IPS DF 4.7 (cell line): ENCODE data around the gene DIP2B.
"Not testable (repeated sequence)": the region's sequence is repeated elsewhere in the genome, so short reads cannot be mapped to it uniquely, and the experiment has no call there.

Experiments used
- DNase-seq: peaks from one replicate; pipeline ENCODE4 v3.0.0-alpha.2; 2013; ENCODE audit warnings: low spot score; ENCODE audit errors: extremely low read depth

DIP2B gene

GRCh38 chr12:50504798-50505674 is at the start of gene DIP2B:
TSS of gene DIP2B (plus strand) at chr12:50504985. CDS start at chr12:50505141, 156 bp downstream.
- peak; percentile 76 for DNase-seq

GRCh38 chr12:50458606-50459005 is 46.2 kb upstream of the DIP2B start:
- no peak for DNase-seq

- no peak for DNase-seq
These were observed 37.3 kb upstream of the DIP2B start for GRCh38 chr12:50467439-50467838.

GRCh38 chr12:50477241-50477832 is 27.4 kb upstream of the DIP2B start:
- no peak for DNase-seq

- no peak for DNase-seq
These were observed 22.2 kb upstream of the DIP2B start for GRCh38 chr12:50482571-50482970.

- no peak for DNase-seq
These were observed 21.3 kb upstream of the DIP2B start for GRCh38 chr12:50483488-50483887.

GRCh38 chr12:50488801-50489200 is 16.0 kb upstream of the DIP2B start:
- no peak for DNase-seq

- not testable (repeated sequence) for DNase-seq
These were observed 6.7 kb upstream of the DIP2B start for GRCh38 chr12:50498119-50498518.

- DNase-seq, result no peak
These were observed 1.1 kb downstream of the DIP2B start for GRCh38 chr12:50505675-50506530.

GRCh38 chr12:50506753-50507473 is 2.1 kb downstream of the DIP2B start:
- no peak for DNase-seq

GRCh38 chr12:50507474-50507838 is 2.7 kb downstream of the DIP2B start:
- DNase-seq, result no peak

- no peak for DNase-seq
These were observed 3.1 kb downstream of the DIP2B start for GRCh38 chr12:50507930-50508329.

- no peak for DNase-seq
These were observed 3.6 kb downstream of the DIP2B start for GRCh38 chr12:50508414-50508813.

- no peak for DNase-seq
These were observed 4.3 kb downstream of the DIP2B start for GRCh38 chr12:50508970-50509663.

- no peak for DNase-seq
These were observed 9.9 kb downstream of the DIP2B start for GRCh38 chr12:50514526-50515276.

GRCh38 chr12:50515587-50515986 is 10.8 kb downstream of the DIP2B start:
- DNase-seq, result no peak

GRCh38 chr12:50517421-50518048 is 12.8 kb downstream of the DIP2B start:
- DNase-seq, result no peak

- no peak for DNase-seq
These were observed 13.3 kb downstream of the DIP2B start for GRCh38 chr12:50518090-50518489.

GRCh38 chr12:50519353-50519752 is 14.6 kb downstream of the DIP2B start:
- DNase-seq, result no peak
